Kidney (tissue), 14 donors: Measurements from ENCODE around the gene OR6C2. TPM values are rescaled to one million over a fixed set of nuclear protein-coding genes. Genes with fewer than 3 reads are reported as not detected.
"Not testable (repeated sequence)": the region's sequence is repeated elsewhere in the genome, so short reads cannot be mapped to it uniquely, and the experiment has no call there.

Source experiments
- DNase-seq, 5 donors: peaks; one replicate each; pipeline ENCODE4 v3.0.0-alpha.2; 2013 to 2020
- FAIRE-seq: peaks from 2 replicates; lab custom pipeline; 2012; peaks lifted over from hg19 to GRCh38; lab: Jason Lieb, UNC
- H3K27ac ChIP-seq, 2 donors: one replicate each; pipeline ENCODE4 v1.7.0; 2013; ENCODE audit warnings: low read depth in 2 of 2, low read length in 2 of 2, inconsistent platforms in 1 of 2
- H3K27me3 ChIP-seq: one replicate; pipeline ENCODE4 v1.7.1; 2013; ENCODE audit warnings: low read length, inconsistent platforms; ENCODE audit not compliant: control insufficient read depth, insufficient read depth
- H3K36me3 ChIP-seq, 3 donors: one replicate each; pipeline versions ENCODE4 v1.7.0 to v1.7.1; 2013; ENCODE audit warnings: low read length in 3 of 3, control low read depth in 1 of 3, inconsistent platforms in 1 of 3; ENCODE audit not compliant: insufficient read depth in 3 of 3, control insufficient read depth in 2 of 3
- H3K4me1 ChIP-seq, 3 donors: one replicate each; pipeline versions ENCODE4 v1.7.0 to v1.7.1; 2013; ENCODE audit warnings: low read length in 3 of 3, inconsistent platforms in 1 of 3, low read depth in 1 of 3; ENCODE audit not compliant: control insufficient read depth in 2 of 3, insufficient read depth in 2 of 3
- H3K4me3 ChIP-seq, 3 donors: one replicate each; pipeline versions ENCODE4 v1.7.0 to v1.8.1; 2013; ENCODE audit warnings: low read length in 3 of 3, control low read depth in 1 of 3, inconsistent platforms in 1 of 3
- H3K9ac ChIP-seq, 3 donors: one replicate each; pipeline versions ENCODE4 v1.7.0 to v1.7.1; 2013; ENCODE audit warnings: low read length in 3 of 3, control low read depth in 1 of 3, inconsistent platforms in 1 of 3
- H3K9me3 ChIP-seq, 3 donors: one replicate each; pipeline versions ENCODE4 v1.7.0 to v1.7.1; 2013; ENCODE audit warnings: low read length in 3 of 3, control low read depth in 1 of 3, inconsistent platforms in 1 of 3; ENCODE audit not compliant: control insufficient read depth in 2 of 3, insufficient read depth in 1 of 3
- intact Hi-C: fragments of 100-400 bp; cut with DNase I; formaldehyde crosslinking; loops from one replicate; pipeline ENCODE4 v1.11.1; 2022
- polyA plus RNA-seq: library from polyadenylated mRNA; stranded (reverse); fragments of 350-450 nt; fragmentation: Illumina TruSeq; extraction: RNeasy Lipid Tissue Mini Kit (QIAGEN cat#74804); gene quantifications from one replicate; pipeline ENCODE4 v1.2.3, GENCODE V29; 2014; ENCODE audit warnings: low read depth, low replicate concordance; ENCODE audit not compliant: insufficient read depth
- total RNA-seq: library from RNA; stranded (reverse); fragmentation: NEBNext Ultra II Directional; extraction: Animal tissue kit (Norgen Biotek cat#: 25700); gene quantifications from one replicate; pipeline ENCODE4 v1.2.1, GENCODE V29; 2021
- TF ChIP-seq, protein P1 (sequence below): IDR thresholded peaks from 3 replicates; pipeline ENCODE4 v1.5.1; 2012; ENCODE audit warnings: mild to moderate bottlenecking, moderate library complexity, borderline replicate concordance; ENCODE audit not compliant: insufficient read depth; ENCODE audit errors: extremely low read depth
- donor health status: control.
- donor health status: control.
- donor health status: control.
- donor health status: control.
- donor health status: control.
- donor health status: DM: yes; HTN: yes; CAD: no.
- donor health status: Normal renal cell carcinoma (clear cell type).

Gene OR6C2
- total and polyA plus RNA-seq, 2 donors from 2014 or later, result not detected

DNA sequence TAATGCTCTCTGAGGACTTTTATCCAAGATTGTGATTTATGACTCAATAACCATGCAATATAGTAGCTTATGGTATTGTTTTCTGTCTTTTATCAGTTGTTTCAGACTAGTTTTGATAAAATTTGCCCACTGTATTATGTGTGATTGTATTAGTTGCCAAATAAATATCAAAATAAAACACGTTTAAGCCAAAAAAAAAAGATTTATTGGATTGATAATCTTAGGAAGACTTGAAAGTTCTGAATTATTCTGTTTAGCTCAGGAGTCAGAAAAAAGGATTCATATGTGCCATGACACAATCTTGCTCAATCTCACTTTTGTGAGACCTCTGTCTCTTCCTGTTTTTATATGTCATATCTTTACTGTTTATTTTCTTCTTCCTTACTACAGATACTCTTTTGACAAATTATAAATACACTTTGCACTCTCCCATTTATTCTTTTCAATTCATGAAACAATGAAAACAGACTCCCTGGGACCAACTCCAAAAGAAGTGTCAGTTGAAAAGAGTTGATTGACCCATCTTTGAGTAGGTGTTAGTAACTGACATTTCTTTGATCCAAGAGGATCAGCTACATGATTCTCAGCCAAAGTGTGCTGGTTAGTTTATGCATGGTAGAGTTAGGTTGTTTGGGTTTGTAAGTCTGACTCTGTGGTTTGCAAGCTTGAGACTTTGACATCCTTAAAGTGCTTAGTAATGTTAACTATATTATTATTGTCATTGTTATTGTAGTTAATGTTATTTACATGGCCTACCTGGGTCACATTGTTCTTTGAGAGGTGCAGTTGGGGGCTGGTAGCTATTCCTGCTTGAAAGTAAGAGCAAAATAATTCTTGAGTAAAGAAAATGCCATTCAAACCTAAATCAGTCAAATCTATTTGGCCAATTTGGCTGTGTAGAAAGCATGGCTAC is 15.3 kb upstream of the OR6C2 start:
- H3K27me3 ChIP-seq, result no peaks in the 10 kb centered on the region
- no peaks in the 10 kb centered on the region for H3K4me1 ChIP-seq
- DNase-seq (no peak), FAIRE-seq (no peak)
- intact Hi-C loops, result no loop called here
- TF ChIP-seq, protein P1, sequence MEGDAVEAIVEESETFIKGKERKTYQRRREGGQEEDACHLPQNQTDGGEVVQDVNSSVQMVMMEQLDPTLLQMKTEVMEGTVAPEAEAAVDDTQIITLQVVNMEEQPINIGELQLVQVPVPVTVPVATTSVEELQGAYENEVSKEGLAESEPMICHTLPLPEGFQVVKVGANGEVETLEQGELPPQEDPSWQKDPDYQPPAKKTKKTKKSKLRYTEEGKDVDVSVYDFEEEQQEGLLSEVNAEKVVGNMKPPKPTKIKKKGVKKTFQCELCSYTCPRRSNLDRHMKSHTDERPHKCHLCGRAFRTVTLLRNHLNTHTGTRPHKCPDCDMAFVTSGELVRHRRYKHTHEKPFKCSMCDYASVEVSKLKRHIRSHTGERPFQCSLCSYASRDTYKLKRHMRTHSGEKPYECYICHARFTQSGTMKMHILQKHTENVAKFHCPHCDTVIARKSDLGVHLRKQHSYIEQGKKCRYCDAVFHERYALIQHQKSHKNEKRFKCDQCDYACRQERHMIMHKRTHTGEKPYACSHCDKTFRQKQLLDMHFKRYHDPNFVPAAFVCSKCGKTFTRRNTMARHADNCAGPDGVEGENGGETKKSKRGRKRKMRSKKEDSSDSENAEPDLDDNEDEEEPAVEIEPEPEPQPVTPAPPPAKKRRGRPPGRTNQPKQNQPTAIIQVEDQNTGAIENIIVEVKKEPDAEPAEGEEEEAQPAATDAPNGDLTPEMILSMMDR, result no peak
- no peak overlapping the region for H3K4me3 ChIP-seq
- no peaks in the 10 kb centered on the region for H3K36me3 ChIP-seq
- H3K9ac ChIP-seq, result no peak overlapping the region
- no peaks in the 10 kb centered on the region for H3K9me3 ChIP-seq
- no peak overlapping the region for H3K27ac ChIP-seq

DNA sequence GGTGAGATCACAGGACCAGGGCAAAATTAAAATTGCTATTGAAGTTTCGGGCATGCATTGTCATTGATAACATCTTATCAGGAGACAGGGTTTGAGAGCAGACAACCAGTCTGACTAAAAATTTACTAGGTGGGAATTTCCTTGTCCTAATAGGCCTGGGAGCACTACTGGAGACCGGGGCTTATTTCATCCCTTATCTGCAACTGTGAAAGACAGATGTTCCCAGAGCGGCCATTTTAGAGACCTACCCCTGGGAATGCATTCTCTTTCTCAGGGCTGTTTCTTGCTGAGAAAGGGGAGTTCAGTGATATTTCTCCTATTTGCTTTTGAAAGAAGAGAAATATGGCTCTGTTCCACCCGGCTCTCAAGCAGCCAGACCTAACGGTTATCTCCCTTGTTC is 2.6 kb upstream of the OR6C2 start:
- H3K36me3 ChIP-seq, FAIRE-seq, H3K4me3 ChIP-seq, H3K4me1 ChIP-seq, H3K9me3 ChIP-seq, H3K27me3 ChIP-seq, DNase-seq, H3K27ac ChIP-seq, intact Hi-C loops, H3K9ac ChIP-seq: not testable (repeated sequence)

DNA sequence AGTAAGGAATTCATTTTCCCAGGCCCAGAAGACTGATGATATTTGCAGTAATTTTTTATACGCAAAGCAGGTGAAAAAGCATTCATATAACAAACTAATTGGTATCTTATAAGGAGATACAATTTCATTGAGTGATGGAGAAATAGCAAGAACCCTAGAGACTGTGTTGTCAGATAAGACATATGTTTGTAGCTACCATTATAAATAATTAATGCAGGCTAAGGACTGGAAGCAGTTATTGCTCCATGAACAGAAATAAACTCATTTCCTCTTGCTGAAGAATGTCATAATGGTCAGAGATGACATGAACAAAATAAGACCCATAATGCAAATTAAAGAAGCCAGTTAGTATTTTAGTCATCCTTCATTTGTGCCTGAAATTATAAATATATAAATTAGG is 1.5 kb downstream of the OR6C2 start:
- intact Hi-C loops, result no loop called here
- no peak for FAIRE-seq

DNA sequence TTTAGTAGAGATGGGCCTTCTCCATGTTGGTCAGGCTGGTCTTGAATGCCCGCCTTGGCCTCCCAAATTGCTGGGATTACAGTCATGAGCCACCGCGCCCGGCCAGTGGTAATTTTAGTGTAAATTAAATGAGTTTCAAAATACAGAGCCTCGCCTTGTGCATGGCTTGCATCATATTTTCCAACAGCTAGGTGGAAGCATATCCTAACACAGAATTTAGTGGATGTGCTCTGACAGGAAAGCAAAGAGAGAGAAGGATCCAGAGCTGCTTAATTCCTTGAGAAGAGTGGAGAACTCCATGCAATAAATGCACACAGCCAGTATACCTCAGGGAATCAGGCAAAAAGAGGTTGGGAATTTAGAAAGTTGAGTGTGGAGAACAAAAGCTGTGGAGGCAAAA is 2.5 kb downstream of the OR6C2 start:
- DNase-seq, result peak in 1 of 5 donors; percentile 3
- TF ChIP-seq, protein P1, result no peak
- H3K36me3 ChIP-seq, result no peaks in the 10 kb centered on the region
- intact Hi-C loops, result no loop called here
- no peaks in the 10 kb centered on the region for H3K9me3 ChIP-seq
- no peak for FAIRE-seq
- no peaks in the 10 kb centered on the region for H3K4me1 ChIP-seq
- no peak overlapping the region for H3K9ac ChIP-seq
- no peak overlapping the region for H3K4me3 ChIP-seq
- no peak overlapping the region for H3K27ac ChIP-seq
- no peaks in the 10 kb centered on the region for H3K27me3 ChIP-seq

More for the DNA sequence above, 1.5 kb downstream of the OR6C2 start:
- Histone ChIP-seq H3K9ac (no peak overlapping the region), H3K36me3 (no peaks in the 10 kb centered on the region), H3K4me1 (no peaks in the 10 kb centered on the region), H3K27ac (no peak overlapping the region), H3K27me3 (no peaks in the 10 kb centered on the region), H3K4me3 (no peak overlapping the region), H3K9me3 (peaks cover 0 to 3% (median 0%) of the 10 kb centered on the region in 3 donors)
- TF ChIP-seq, protein P1, result no peak
- no peak for DNase-seq
